ENCODE data around the gene PERM1. TPM values are rescaled to one million over a fixed set of nuclear protein-coding genes. Genes with fewer than 3 reads are reported as not detected.
"Not testable (repeated sequence)": the region's sequence is repeated elsewhere in the genome, so short reads cannot be mapped to it uniquely, and the experiment has no call there.

Gene PERM1
- total RNA-seq, 1 experiment from 2014 or later, result not detected

DNA sequence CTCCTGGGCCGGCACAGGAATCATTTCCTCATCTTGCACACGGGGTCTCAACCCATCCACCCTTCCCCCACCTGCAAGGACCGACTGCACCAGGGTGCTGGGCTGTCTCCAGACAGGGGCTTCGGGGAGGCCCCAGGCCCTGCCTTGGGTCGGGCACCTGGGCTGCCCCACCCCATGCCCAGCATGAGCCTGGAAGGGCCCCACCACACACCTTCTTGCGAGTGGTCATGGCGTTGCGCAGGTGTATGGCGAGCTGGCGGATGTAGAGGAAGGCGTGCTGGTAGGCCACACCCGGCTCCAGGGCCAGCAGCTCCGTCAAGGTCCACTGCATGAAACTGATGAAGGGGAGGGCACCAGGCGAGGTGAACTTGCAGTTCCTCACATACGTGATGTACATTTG lies 29.7 kb downstream of the PERM1 start:
- DNase-seq (ENCODE audit: extremely low read depth, low read depth), result no peak

DNA sequence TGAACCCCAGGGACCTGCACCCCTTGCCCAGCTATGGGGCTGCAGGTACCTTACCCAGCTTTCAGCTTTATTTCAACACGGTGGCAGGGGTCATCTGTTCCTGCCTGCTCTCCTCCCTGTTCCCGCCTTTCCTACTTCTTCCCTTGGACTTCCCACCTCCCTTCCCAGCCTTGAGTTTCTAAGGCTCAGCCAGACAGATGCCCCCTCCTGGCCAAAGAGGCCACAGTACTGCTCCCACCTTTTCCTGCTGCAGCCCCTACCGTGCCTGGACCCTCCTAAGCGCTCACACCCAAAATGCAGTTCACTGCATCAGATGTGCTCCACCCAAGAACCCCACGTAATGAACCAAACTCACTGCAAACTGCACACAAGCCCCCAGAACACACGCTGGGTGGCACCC lies 30.5 kb downstream of the PERM1 start:
- no peak for DNase-seq (ENCODE audit: extremely low read depth, low read depth)

DNA sequence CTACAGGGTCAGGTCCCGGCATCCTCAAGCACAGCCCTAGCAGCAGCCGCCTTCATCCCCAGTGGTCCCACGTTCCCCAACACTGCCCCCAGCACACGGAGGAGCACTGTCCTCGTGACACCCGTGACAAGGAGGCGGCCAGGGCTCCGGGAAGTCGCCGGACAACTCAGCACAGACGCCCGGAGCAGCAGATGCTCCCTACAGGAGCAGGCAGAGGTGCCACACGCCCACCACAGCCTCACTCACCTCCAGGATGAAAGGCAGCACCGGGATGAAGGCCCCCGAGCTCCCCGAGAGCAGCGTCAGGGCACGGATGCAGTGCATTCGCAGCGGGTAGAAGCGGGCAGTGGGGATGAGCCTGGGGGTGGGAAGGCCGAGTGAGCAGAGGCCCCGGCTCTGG lies 31.0 kb downstream of the PERM1 start:
- no peak for DNase-seq (ENCODE audit: extremely low read depth, low read depth)

DNA sequence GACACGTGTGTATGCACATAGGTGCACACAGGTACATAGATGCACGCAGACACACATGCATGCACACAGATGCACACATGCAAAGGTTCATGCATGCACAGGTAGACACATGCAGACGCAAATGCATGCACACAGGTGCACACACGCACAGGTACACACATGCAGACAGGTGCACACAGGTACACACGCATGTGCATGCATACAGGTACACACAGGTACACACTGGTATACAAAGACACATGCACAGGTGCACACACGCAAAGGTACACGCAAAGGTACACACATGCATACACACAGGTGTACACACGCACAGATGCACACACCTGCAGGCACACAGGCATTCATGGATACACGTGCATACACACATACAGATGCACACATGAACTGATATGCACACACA lies 31.6 kb downstream of the PERM1 start:
- DNase-seq (ENCODE audit: extremely low read depth, low read depth), result no peak

DNA sequence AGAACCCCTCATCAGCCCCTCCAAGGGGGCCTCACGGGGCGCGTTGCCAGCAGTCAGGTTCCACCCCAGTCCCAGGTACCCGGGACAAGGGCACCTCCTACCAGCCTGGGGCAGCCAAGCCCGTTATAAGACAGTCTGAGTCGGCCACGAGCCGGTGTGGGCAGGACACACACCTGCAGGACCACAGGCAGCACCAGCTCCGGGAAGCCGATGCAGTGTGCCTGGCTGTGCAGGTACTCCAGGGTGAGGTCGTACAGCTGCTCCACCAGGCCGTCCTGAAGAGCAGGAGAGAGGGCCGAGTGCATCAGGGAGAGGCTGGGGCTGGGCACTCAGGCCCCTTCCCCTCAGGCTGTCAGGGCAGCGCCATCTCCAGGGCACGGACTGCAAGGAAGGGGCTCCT lies 33.9 kb downstream of the PERM1 start:
- DNase-seq (ENCODE audit: extremely low read depth, low read depth), result no peak

DNA sequence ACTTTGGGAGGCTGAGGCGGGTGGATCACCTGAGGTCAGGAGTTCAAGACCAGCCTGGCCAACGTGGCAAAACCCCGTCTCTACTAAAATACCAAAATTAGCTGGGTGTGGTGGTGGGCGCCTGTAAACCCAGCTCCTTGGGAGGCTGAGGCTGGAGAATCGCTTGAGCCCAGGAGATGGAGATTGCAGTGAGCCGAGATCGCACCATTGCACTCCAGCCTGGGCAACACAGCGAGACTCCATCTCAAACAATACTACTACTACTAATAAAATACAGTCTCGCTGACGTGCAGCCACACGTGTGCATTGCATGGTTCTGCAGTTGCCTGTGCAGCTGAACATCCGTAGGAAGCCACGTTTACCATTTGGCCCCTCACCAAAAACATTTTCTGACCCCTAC lies 35.1 kb downstream of the PERM1 start:
- DNase-seq (ENCODE audit: extremely low read depth, low read depth), result not testable (repeated sequence)

DNA sequence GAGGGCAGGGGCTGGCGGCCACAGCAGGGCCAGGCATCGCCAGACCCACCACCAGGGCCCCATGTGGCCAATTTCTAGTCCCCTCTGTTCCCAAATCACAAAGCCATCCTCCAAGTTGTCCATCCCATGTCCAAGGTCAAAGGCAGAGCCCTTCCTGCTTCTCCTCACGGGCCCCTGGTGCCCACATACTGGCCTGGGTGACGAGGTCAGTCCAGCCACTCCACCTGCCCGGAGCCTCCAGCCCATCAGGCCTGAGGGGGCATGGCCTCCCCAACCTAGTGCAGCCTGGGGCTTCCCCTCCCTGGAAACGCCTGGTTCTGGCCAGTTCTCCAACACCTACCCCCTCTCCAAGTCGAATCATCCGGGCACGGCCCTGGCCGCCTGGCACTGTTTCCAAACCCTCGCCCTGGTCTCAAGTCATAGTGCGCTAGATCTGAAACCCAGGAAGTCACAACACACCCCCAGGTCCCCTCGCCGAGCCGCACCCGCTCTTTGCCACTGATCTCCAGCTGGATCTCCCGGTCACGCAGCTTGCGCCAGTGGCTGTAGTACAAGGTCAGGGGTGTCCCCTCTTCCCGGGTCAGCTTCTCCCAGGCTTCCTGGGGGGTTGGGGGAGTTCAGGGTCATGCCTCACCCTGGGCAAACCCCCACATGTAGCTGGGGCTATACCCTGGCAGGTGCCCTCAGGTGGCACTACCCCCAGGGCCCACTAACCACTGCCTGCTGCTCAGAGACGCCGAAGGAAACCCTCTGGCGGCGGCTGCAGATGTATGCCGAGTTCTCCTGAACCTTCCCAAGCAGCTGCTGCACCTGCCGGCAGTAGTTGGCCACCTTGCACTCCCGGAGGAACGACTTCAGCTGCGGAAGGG lies 36.0 kb downstream of the PERM1 start:
- DNase-seq (ENCODE audit: extremely low read depth, low read depth), result no peak

DNA sequence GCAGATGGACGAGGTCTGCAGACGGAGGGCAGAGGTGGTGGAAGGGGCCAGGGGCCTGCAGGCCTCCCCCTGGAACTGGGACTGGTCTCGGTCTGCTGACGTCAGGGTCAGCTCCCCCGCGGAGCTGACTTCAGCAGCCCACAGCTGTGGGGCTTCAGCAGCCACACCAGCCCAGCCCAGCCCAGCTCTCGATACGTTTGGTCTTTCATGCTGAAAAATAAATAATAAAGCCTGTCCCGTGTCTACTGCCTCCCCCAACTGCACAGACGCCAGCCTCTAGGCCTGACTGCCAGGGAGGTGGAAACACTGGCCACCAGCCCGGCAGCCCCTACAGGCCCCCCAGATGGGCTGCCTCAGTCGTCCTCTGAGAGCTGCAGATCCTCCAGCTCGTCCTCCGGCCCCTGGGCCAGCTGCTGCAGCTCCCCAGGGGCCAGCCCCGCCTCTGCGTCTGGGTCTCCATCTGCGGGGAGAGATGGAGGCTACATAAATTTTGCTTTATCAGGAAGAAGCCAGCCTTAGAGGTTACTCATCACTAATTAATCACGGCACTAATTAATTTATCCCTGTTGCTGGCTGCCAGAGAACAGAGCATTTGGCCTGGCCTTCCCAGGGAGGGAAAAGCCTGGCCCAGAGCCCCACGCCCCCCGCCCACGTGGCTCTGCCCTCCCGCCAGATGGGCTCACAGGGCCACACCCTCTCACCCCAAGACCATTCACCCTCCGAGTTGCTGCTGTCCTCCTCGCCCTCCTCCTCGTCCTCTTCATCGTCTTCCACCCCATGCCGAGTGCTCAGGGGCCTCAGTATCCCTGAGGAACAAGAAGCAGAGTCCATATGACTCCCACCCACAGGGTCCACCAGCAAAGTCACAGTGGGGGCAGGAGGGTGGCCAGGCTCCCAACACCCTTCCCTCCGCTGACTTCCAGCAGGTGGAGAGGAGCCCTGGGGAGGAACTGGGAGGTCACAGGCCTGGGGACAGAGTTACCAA lies 37.3 kb downstream of the PERM1 start:
- no peak for DNase-seq (ENCODE audit: extremely low read depth, low read depth)

DNA sequence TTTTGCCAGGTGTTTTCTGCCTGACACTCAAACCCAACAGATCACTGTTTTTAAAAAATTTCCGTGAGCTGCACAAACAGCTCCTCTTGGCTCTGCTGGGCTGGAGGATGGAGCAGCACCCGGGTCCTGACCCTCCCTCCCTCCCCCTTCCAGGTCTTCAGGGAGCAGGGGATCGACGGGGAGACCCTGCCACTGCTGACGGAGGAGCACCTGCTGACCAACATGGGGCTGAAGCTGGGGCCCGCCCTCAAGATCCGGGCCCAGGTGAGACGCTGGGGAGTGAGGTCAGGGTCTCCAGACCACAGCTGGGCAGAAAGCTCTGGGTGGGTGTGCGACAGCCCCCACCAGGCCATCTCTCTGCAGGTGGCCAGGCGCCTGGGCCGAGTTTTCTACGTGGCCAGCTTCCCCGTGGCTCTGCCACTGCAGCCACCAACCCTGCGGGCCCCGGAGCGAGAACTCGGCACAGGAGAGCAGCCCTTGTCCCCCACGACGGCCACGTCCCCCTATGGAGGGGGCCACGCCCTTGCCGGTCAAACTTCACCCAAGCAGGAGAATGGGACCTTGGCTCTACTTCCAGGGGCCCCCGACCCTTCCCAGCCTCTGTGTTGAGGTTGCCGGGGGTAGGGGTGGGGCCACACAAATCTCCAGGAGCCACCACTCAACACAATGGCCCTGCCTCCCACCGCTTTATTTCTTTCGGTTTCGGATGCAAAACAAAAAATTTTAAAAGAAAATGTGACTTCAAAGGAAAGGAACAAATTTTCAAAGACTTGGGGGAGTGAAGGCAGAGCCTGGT lies 38.1 kb downstream of the PERM1 start:
- DNase-seq (ENCODE audit: extremely low read depth, low read depth), result no peak

DNA sequence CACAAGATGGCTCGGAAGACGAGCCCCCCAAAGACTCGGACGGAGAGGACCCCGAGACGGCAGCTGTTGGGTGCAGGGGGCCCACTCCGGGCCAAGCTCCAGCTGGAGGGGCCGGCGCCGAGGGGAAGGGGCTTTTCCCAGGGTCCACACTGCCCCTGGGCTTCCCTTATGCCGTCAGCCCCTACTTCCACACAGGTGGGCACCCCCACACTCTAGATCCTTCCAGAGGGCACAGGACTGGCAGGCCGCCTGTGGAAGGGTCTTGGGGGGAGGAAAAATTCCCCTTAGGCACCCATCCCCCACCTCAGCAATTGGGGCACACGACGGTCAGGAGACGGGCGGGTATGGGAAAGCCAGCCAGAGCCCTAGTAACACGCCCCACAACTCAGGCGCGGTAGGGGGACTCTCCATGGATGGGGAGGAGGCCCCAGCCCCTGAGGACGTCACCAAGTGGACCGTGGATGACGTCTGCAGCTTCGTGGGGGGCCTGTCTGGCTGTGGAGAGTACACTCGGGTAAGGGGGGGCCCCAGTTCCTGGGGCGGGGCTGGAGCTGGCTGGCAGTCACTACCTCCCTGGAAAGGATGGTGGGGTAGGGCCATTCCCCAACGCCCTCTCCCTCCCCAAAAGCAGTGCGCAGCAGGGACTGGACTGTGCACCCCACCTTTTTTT lies 38.9 kb downstream of the PERM1 start:
- no peak for DNase-seq (ENCODE audit: extremely low read depth, low read depth)

DNA sequence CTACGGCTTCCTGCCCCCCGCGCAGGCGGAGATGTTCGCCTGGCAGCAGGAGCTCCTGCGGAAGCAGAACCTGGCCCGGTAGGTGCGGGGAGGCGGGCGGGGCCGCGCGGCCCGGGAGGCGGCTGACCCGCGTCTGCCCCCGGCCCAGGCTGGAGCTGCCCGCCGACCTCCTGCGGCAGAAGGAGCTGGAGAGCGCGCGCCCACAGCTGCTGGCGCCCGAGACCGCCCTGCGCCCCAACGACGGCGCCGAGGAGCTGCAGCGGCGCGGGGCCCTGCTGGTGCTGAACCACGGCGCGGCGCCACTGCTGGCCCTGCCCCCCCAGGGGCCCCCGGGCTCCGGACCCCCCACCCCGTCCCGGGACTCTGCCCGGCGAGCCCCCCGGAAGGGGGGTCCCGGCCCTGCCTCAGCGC lies 39.5 kb downstream of the PERM1 start:
- DNase-seq (ENCODE audit: extremely low read depth, low read depth), result no peak

DNA sequence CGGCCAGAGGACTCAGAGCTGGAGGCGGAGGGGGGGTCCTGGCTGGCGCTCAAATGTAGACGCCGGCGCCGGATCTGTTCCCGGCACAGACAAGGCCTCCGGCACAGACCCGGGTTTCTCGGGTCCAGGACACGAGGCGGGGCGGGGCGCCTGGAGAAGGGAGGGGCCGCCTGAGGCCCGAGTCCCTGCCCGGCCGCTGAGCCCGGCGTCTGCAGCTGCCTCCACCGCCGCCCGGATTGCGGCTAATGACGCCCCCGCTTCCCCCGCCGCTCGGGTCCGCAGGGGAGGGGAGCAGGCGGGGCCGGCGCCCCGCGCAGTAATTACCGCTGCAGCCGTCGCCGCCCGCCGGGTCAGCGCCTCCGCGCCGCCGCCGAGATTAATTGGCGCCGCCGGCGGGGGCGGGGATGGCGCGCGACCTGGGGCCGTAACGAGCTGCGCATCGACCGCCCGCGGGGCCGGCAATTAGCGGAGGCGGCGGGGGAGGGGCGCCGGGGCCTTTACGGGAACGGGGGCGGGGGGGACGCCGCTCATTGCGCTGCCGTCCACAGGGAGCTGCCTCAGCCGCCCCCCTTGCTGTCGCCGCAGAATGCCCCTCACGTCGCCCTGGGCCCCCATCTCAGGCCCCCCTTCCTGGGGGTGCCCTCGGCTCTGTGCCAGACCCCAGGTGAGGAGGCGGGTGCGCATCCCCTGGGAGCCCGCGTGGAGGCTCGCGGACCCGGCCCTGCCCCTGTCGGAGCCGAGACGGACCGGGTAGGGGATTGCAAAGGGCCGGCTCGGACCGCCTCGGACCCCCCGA lies 40.1 kb downstream of the PERM1 start:
- peak; percentile 42 for DNase-seq (ENCODE audit: extremely low read depth, low read depth)

DNA sequence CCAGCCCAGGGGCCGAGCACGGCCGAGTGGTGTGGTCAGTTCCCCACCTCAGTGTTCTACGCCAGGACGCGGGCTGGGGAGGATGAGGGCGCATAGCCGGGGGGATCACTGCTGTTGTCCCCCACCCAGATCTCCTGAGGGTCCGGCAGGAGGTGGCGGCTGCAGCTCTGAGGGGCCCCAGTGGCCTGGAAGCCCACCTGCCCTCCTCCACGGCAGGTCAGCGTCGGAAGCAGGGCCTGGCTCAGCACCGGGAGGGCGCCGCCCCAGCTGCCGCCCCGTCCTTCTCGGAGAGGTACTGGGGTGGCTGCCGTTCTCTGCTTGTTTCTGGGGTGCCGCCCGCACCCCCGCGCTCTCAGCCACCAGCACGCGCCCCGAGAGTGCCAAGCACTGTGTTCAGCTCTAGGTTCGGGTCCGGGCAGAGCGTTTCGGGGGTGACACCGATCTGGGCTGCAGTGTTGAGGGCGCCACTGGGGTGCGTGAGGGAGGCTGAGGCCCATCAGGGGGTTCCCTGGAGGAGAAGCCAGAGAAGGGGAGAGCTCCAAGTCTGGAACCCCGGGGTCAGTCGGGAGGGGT lies 40.8 kb downstream of the PERM1 start:
- no peak for DNase-seq (ENCODE audit: extremely low read depth, low read depth)

DNA sequence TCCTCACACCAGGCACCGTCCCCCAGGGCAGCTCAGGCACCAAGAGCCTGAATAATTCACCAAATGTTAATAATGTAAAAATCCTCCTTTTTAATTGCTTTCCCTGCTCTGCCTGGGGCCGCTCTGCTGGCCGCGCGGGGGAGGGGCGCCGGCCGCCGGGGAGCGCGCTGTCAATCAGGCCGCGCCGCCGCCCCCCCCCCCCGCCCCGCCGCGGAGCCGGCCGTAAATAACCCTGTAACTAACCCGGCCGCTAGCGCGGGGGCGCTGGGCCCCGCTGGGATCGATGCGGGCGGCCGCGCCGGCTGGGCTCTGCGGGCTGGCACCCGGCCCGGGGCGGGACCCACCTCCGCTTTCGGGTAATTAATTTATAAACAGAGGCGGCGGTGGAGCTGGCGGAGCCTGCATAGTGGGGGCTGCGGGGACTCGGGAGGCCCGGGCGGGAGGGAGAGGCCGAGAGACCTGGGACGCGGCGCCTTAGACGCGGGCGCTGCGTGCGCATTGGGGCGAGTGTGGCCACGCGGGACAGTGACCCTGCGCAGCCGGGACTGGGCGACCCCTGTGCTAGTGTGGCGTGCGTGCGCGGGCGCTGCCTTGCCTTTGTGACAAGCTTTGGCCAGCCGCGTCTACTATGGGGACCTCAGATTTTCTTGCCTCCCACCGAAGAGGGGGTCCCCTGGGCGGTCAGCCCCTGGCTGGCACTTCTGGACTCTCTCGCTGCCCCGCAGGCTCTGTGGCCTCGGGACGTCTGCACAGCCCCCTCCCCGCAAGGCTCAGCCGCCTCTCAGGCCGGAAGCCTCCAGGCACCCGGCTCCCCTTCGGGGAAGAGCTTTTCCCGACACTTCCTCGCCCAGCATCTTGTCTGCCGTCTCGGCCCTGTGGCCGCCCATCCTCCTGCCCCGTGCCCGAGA lies 41.5 kb downstream of the PERM1 start:
- no peak for DNase-seq (ENCODE audit: extremely low read depth, low read depth)

DNA sequence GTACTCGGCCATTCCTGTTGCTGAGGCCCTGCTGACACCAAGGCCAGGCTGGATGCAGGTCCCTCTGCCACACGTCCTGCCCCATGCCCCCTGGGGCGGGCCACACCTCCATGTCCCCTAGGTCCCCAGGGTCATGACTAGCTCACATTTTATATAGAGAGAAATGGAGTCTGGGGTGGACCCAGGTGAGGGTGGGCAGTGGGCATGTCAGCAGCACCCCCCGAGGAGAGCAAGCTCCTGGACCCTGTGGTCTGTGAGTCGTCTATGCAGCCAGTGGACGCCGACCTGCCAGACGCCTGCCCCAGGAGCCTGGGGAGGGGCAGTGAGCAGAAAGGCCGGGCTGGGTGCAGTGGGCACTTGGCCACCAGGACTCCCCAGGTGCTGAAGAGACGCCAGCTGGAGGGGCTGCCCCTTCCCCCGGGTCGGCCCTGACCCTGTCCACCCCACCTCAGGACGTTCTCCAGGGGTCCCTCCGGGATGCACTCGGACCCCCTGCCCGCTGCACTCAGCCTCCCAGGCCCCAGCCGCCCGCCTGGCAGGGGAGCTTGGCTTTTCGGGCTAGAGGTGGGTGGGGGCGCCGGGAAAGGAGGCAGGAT lies 42.3 kb downstream of the PERM1 start:
- no peak for DNase-seq (ENCODE audit: extremely low read depth, low read depth)

DNA sequence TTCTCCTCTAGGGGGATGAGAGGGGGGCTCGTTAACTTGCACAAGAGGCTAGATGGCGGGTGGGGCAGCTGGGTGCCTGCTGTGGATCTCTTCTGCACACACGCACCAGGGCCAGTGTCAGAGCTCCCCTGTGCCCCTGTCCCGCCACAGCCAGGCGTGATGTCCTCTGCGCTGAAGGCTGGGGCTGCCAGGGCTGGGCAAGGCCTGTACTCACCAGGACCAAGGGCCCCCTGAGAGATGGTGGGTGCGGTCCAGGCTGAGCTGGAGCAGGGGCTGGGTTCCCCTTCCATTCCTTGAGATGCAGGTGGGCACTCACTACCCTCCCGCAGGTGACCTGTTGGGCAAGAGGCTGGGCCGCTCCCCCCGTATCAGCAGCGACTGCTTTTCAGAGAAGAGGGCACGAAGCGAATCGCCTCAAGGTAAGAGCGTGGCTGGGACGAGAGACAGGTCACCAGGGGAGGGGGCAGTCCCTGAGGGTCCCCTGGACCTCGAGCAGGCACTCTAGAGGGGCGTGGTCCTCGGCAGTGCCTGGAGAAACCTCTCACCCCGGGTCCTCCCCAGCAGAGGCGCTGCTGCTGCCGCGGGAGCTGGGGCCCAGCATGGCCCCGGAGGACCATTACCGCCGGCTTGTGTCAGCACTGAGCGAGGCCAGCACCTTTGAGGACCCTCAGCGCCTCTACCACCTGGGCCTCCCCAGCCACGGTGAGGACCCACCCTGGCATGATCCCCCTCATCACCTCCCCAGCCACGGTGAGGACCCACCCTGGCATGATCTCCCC lies 43.0 kb downstream of the PERM1 start:
- DNase-seq (ENCODE audit: extremely low read depth, low read depth), result no peak

Data from NCI-H460 (cell line).